Activated naive CD8-positive, alpha-beta T cell treated with anti-CD3 and anti-CD28 coated beads, Interleukin-2, amount 50 U/mL, for 16 hours (primary cell): ENCODE data around the gene MLLT10.

Experiments used
- DNase-seq: peaks from one replicate; pipeline ENCODE4 v3.0.0-alpha.2; 2020; ENCODE audit warnings: low read depth, low spot score

Gene MLLT10

GRCh38 chr10:21501091-21501490 is 32.9 kb upstream of the MLLT10 start:
- DNase-seq: no peak

DNA sequence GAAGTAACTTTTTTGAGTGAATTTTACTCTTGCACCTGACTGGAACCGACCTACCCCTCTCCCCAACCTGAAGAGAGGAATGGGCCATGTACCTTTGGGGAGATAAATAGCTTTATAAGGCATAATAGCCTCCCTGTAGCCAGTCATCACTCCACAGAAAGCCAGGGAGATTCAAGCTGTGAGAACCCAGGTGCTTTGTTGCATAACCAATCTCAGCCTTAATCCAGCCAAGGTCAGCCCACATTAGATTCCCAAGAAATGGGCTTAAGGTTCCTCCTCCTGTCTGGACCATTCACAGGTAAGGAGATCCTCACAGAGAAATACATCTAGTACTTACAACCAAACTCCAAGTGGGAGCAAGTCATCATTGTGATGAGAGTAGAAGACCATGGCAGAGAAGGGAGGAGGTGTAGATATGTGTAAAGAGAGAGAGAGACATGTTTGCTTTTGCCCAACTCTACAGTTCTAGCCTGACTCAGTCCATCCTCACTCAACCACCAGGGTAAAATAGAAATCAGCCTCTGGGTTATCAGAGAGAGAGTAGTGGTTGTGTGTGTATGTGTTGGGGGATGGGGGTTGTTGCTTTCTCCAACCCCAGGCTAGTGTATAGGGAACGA is 32.2 kb upstream of the MLLT10 start:
- DNase-seq: no peak

GRCh38 chr10:21502348-21502740 is 31.7 kb upstream of the MLLT10 start:
- DNase-seq: no peak

- DNase-seq: no peak
Observed at GRCh38 chr10:21503542-21503941, 30.5 kb upstream of the MLLT10 start.

GRCh38 chr10:21505711-21506278 is 28.2 kb upstream of the MLLT10 start:
- no peak for DNase-seq

DNA sequence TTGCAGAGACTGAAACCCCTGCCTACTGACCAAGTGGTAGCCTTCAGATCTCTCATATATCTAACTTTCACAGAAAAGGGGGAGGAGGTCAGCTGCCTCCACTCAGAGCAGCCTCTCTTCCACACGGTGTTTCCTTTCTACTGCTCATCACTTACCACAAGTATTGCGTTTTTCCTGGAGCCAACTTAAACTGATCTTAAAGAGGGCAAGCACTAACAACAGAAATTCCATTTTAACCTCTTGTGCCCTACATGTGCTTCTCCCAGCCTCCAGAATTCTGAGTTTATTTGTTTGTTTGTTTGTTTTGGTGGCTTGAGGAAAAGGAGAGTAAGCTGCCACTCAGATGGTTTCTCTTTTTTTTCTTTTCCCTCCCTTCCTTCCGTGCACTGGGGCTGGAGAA is 27.7 kb upstream of the MLLT10 start:
- no peak for DNase-seq

GRCh38 chr10:21507150-21507549 is 26.9 kb upstream of the MLLT10 start:
- DNase-seq: no peak

GRCh38 chr10:21508706-21509331 is 25.2 kb upstream of the MLLT10 start:
- no peak for DNase-seq

DNA sequence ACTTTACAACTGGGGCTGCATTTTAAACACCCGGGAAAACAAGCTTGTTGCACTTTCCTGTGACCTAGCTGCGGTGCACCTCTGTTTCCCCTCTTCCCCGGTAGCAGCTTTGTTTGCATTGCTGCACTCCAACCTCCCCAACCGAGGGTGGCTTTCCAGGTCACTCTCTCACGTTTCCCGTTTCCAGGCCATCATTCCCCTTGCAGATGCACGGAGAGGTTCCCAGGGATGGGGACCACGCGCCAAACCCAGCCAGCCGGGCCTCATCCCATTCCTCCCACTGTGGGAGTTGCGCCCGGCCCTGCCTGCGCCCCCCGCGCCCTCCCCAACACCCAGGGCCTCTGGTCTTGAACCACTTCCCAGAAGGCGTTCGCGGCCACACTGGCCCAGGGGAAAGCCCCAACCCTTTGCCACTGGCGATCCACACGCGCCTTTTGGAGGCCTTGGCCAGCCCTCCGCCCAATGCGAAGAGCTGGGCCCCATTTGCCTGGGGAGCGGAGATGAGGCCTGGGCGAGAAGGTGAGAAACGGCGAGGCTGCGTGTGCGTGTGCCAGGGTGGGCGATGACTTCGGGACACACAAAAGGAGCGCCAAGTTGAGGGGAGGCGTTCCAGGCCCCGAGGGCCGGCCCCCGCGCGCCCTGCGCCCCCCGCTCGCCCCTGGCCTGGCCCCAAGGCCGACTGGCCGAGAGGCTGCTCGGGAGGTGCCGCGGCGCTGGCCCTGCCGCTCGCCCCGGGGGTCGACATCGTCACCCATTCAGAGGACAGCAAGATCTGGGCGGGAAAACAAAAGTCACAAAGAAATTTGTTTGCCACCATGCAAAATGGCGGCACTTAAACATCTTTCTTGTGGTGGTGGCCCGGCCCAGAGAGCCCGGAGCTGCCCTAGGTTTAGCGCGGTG is 24.4 kb upstream of the MLLT10 start:
- DNase-seq: no peak

- DNase-seq: no peak
Observed at GRCh38 chr10:21510241-21511094, 23.6 kb upstream of the MLLT10 start.

DNA sequence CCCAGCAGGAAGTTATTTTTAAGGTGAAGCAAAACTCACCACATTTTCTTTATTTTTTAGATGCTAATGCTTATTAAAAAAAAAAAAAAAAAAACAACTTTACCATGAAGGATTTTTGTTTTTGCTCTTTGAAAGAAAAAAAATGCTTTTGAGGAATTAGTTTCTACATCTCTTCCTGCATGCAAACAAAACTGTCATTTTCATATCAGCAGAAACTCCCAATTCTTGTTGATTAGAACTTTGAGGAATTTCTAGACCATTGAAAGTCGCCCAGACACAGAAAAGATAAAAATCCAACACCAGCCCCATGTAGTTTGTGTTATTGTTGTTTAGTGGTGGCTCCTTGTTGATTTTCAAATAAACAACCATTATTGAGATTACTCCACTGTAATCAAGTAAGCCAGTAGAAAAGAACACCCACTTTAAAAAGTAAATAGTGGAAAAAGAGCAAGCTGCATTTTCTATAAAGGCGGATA is 22.9 kb upstream of the MLLT10 start:
- no peak for DNase-seq

DNA sequence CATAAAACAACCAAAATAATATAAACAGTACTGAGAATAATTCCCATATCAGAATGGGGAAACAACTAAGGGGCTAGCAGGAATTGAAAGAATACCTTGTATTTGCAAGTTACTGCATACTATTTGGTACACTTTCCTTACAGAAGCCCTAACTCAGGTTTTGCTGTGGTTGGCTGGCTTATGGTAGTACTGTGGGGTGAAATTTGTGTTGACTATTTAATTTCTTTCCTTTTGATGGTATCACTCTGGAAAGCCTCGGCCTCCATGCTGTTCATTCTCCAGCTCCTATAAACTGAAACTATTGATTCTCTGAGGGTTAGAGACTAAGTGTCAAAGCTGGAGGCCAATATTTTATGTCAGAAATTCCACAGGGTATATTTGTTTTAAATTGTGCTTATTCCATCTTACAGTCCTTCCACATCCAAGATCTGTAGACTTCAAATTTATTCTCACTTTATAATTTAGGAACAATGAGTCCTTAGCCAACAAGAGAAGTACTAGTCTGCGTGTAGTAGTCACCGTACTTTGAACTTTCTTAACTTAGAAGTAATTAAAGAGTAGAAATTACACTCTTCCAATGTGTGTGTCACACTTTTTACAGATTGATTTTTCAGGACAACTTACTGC is 22.0 kb upstream of the MLLT10 start:
- no peak for DNase-seq

GRCh38 chr10:21512573-21513404 is 21.2 kb upstream of the MLLT10 start:
- no peak for DNase-seq

GRCh38 chr10:21513405-21513788 is 20.6 kb upstream of the MLLT10 start:
- DNase-seq: no peak

DNA sequence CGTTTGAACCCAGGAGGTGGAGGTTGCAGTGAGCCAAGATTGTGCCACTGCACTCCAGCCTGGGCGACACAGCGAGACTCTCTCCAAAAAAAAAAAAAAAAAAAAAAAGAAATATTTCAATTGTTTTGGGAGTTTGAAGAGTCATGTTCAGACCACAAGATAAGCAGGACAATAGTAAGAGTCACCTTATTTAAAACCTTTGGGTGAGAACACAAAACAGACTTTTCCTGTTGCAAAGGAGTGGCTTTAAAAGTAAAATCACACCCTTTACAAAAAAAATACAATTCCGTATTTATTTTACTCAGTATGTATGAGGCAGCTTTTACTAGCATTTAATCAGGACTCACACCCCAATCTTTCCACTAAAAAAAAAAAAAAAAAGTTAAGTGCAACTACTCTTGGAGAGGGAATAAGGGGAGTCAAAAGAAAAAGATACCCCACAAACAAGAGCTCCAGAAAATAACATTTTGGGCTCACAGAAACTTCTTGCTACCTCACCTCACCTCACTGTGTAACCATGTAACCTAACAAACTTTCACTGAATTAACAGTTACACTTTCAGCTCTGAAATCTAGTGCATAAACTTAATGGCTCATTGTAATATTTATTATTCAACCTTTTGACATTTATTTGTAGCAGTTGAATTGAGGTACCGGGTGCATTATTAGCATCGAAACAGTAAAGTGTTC is 19.8 kb upstream of the MLLT10 start:
- no peak for DNase-seq

DNA sequence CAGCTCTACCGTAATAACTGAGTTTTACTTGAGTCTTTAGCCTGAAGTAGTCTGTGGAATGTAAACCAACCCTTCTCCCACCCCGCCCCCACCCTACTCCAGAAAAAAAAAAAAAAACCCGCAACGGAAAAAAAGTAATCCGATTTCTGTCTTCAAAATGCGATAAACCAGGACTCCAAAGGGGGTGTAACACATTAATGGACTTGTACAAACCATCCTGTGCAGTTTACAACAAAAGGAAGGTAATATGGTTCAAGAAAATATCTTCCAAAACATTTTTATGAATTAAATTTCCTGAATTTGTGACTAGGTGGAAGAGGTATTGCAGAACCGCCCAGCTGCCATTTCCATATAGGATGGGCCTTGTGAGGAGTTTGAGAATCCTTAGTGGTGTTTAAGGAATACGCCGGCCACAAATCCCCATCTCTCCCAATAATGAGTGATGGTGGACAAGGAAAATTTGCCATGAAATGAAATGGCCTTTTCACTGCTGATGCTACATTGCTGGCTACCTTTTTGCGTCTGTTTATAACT is 19.1 kb upstream of the MLLT10 start:
- no peak for DNase-seq

- DNase-seq: no peak
Observed at GRCh38 chr10:21515361-21516241, 18.4 kb upstream of the MLLT10 start.
